Measurements from ENCODE around the gene CACNA1G. TPM values are rescaled to one million over a fixed set of nuclear protein-coding genes. Genes with fewer than 3 reads are reported as not detected.

The CACNA1G gene
- total RNA-seq, 1 experiment from 2014 or later, result 6.7 TPM

DNA sequence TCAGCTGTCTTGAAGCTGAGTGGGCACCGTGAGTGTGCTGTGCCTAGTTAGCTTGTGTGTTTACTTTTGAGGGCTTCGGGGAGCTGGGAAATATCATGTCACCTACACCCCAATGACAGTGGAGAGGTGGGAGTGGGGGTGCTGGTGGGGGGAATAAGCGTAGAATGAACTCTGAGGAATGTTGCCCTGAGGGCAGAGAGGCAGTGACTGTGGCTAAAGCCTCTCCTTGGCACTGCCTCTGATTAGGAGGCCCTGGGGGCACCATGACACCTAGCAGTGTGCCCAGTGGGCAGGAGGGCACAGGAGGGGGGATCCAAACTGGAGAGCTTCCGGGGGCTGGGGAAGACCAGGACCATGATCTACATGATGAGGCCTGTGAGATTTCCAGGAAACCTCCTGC lies 24.8 kb downstream of the CACNA1G start:
- Mint-ChIP-seq H3K27me3 (ENCODE audit: low read depth) (no peaks in the 10 kb centered on the region), H3K4me3 (no peak overlapping the region), H3K36me3 (no peaks in the 10 kb centered on the region), H3K27ac (no peak overlapping the region), H3K4me1 (peaks cover 21% of the 10 kb centered on the region), H3K9me3 (no peaks in the 10 kb centered on the region)
- ATAC-seq (no peak), DNase-seq (ENCODE audit: low spot score) (no peak)
- CTCF ChIA-PET, result interaction anchor here (1.3 to 5.0 kb wide), 2 partner anchors 35 to 41 kb away, joined by 3 to 26 read pairs; no protein-coding TSS in a partner anchor
- POLR2A ChIA-PET, result interaction anchor here (0.6 kb wide), 1 partner anchor 89 kb away, joined by 10 read pairs; no protein-coding TSS in a partner anchor
- TF ChIP-seq RORB (CRISPR knock-in tag; IDR thresholded peaks at IDR 0.05), result no peak
- TF ChIP-seq, protein P1, sequence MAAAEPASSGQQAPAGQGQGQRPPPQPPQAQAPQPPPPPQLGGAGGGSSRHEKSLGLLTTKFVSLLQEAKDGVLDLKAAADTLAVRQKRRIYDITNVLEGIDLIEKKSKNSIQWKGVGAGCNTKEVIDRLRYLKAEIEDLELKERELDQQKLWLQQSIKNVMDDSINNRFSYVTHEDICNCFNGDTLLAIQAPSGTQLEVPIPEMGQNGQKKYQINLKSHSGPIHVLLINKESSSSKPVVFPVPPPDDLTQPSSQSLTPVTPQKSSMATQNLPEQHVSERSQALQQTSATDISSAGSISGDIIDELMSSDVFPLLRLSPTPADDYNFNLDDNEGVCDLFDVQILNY (CRISPR knock-in tag; IDR thresholded peaks at IDR 0.05), result no peak
- TF ChIP-seq, protein P2, sequence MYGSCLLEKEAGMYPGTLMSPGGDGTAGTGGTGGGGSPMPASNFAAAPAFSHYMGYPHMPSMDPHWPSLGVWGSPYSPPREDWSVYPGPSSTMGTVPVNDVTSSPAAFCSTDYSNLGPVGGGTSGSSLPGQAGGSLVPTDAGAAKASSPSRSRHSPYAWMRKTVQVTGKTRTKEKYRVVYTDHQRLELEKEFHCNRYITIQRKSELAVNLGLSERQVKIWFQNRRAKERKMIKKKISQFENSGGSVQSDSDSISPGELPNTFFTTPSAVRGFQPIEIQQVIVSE (CRISPR knock-in tag; IDR thresholded peaks at IDR 0.05; ENCODE audit: borderline replicate concordance), result no peak
- TF ChIP-seq ZNF671 (CRISPR knock-in tag; IDR thresholded peaks at IDR 0.05), result no peak
- no peak for TF ChIP-seq ZNF416 (CRISPR knock-in tag; IDR thresholded peaks at IDR 0.05)
- no peak for TF ChIP-seq IRF2 (CRISPR knock-in tag; IDR thresholded peaks at IDR 0.05; ENCODE audit: borderline replicate concordance, low read depth)
- TF ChIP-seq TEAD1 (CRISPR knock-in tag; IDR thresholded peaks at IDR 0.05), result no peak
- TF ChIP-seq, protein P3, sequence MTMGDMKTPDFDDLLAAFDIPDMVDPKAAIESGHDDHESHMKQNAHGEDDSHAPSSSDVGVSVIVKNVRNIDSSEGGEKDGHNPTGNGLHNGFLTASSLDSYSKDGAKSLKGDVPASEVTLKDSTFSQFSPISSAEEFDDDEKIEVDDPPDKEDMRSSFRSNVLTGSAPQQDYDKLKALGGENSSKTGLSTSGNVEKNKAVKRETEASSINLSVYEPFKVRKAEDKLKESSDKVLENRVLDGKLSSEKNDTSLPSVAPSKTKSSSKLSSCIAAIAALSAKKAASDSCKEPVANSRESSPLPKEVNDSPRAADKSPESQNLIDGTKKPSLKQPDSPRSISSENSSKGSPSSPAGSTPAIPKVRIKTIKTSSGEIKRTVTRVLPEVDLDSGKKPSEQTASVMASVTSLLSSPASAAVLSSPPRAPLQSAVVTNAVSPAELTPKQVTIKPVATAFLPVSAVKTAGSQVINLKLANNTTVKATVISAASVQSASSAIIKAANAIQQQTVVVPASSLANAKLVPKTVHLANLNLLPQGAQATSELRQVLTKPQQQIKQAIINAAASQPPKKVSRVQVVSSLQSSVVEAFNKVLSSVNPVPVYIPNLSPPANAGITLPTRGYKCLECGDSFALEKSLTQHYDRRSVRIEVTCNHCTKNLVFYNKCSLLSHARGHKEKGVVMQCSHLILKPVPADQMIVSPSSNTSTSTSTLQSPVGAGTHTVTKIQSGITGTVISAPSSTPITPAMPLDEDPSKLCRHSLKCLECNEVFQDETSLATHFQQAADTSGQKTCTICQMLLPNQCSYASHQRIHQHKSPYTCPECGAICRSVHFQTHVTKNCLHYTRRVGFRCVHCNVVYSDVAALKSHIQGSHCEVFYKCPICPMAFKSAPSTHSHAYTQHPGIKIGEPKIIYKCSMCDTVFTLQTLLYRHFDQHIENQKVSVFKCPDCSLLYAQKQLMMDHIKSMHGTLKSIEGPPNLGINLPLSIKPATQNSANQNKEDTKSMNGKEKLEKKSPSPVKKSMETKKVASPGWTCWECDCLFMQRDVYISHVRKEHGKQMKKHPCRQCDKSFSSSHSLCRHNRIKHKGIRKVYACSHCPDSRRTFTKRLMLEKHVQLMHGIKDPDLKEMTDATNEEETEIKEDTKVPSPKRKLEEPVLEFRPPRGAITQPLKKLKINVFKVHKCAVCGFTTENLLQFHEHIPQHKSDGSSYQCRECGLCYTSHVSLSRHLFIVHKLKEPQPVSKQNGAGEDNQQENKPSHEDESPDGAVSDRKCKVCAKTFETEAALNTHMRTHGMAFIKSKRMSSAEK (CRISPR knock-in tag; IDR thresholded peaks at IDR 0.05; ENCODE audit: borderline replicate concordance), result no peak
- TF ChIP-seq ZNF263 (CRISPR knock-in tag; IDR thresholded peaks at IDR 0.05; ENCODE audit: low read depth), result no peak
- TF ChIP-seq, protein P4, sequence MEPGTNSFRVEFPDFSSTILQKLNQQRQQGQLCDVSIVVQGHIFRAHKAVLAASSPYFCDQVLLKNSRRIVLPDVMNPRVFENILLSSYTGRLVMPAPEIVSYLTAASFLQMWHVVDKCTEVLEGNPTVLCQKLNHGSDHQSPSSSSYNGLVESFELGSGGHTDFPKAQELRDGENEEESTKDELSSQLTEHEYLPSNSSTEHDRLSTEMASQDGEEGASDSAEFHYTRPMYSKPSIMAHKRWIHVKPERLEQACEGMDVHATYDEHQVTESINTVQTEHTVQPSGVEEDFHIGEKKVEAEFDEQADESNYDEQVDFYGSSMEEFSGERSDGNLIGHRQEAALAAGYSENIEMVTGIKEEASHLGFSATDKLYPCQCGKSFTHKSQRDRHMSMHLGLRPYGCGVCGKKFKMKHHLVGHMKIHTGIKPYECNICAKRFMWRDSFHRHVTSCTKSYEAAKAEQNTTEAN (CRISPR knock-in tag; IDR thresholded peaks at IDR 0.05), result no peak
- no peak for TF ChIP-seq RELA (CRISPR knock-in tag; IDR thresholded peaks at IDR 0.05; ENCODE audit: borderline replicate concordance)
- TF ChIP-seq, protein P5, sequence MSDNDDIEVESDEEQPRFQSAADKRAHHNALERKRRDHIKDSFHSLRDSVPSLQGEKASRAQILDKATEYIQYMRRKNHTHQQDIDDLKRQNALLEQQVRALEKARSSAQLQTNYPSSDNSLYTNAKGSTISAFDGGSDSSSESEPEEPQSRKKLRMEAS (CRISPR knock-in tag; IDR thresholded peaks at IDR 0.05), result no peak
- TF ChIP-seq, protein P6, sequence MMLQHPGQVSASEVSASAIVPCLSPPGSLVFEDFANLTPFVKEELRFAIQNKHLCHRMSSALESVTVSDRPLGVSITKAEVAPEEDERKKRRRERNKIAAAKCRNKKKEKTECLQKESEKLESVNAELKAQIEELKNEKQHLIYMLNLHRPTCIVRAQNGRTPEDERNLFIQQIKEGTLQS (CRISPR knock-in tag; conservative IDR thresholded peaks at IDR 0.05), result no peak
- TF ChIP-seq, protein P7, sequence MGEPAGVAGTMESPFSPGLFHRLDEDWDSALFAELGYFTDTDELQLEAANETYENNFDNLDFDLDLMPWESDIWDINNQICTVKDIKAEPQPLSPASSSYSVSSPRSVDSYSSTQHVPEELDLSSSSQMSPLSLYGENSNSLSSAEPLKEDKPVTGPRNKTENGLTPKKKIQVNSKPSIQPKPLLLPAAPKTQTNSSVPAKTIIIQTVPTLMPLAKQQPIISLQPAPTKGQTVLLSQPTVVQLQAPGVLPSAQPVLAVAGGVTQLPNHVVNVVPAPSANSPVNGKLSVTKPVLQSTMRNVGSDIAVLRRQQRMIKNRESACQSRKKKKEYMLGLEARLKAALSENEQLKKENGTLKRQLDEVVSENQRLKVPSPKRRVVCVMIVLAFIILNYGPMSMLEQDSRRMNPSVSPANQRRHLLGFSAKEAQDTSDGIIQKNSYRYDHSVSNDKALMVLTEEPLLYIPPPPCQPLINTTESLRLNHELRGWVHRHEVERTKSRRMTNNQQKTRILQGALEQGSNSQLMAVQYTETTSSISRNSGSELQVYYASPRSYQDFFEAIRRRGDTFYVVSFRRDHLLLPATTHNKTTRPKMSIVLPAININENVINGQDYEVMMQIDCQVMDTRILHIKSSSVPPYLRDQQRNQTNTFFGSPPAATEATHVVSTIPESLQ (CRISPR knock-in tag; IDR thresholded peaks at IDR 0.05), result no peak
- TF ChIP-seq SOX15 (CRISPR knock-in tag; IDR thresholded peaks at IDR 0.05), result no peak
- TF ChIP-seq, protein P8, sequence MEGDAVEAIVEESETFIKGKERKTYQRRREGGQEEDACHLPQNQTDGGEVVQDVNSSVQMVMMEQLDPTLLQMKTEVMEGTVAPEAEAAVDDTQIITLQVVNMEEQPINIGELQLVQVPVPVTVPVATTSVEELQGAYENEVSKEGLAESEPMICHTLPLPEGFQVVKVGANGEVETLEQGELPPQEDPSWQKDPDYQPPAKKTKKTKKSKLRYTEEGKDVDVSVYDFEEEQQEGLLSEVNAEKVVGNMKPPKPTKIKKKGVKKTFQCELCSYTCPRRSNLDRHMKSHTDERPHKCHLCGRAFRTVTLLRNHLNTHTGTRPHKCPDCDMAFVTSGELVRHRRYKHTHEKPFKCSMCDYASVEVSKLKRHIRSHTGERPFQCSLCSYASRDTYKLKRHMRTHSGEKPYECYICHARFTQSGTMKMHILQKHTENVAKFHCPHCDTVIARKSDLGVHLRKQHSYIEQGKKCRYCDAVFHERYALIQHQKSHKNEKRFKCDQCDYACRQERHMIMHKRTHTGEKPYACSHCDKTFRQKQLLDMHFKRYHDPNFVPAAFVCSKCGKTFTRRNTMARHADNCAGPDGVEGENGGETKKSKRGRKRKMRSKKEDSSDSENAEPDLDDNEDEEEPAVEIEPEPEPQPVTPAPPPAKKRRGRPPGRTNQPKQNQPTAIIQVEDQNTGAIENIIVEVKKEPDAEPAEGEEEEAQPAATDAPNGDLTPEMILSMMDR (IDR thresholded peaks at IDR 0.05), result no peak
- TF ChIP-seq, protein P9, sequence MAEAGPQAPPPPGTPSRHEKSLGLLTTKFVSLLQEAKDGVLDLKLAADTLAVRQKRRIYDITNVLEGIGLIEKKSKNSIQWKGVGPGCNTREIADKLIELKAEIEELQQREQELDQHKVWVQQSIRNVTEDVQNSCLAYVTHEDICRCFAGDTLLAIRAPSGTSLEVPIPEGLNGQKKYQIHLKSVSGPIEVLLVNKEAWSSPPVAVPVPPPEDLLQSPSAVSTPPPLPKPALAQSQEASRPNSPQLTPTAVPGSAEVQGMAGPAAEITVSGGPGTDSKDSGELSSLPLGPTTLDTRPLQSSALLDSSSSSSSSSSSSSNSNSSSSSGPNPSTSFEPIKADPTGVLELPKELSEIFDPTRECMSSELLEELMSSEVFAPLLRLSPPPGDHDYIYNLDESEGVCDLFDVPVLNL (CRISPR knock-in tag; IDR thresholded peaks at IDR 0.05; ENCODE audit: borderline replicate concordance, low read depth), result no peak
- TF ChIP-seq ZNF138 (CRISPR knock-in tag; conservative IDR thresholded peaks at IDR 0.05), result no peak
- TF ChIP-seq GABPB1 (CRISPR knock-in tag; IDR thresholded peaks at IDR 0.05), result no peak
- TF ChIP-seq NR3C1 (CRISPR knock-in tag; conservative IDR thresholded peaks at IDR 0.05; ENCODE audit: low read depth), result no peak
